HepG2 (cell line): ENCODE data around the gene RPS10. TPM values are rescaled to one million over a fixed set of nuclear protein-coding genes. Genes with fewer than 3 reads are reported as not detected.
A peak's percentile ranks its signal among the peaks of the same experiment; 100 is the strongest.

Experiments
- ATAC-seq: fragments of 200-7000 bp; cut with Tn5 transposase; 3 replicates; pipeline ENCODE4 v1.9.1; 2020; ENCODE audit warnings: mild to moderate bottlenecking, moderate library complexity
- BruUV-seq: library from RNA; stranded (reverse); fragments of 400-500 nt; replicated peaks from 2 replicates; lab custom pipeline; 2021; lab: Mats Ljungman, UMichigan
- CTCF ChIA-PET: fragments of 300-600 bp; formaldehyde crosslinking; extraction: SDS; loops from one replicate; lab custom pipeline; 2021; ENCODE audit warnings: low total read pairs, inconsistent platforms, low intra/inter-chr PET ratio; lab: Yijun Ruan, JAX
- POLR2A ChIA-PET: fragments of 350-600 bp; sonication (Branson Sonifier 250); formaldehyde crosslinking; loops from one replicate; lab custom pipeline; 2020; ENCODE audit warnings: antibody characterized with exemption, inconsistent platforms; lab: Yijun Ruan, JAX
- DNase-seq: peaks from one replicate; pipeline ENCODE4 v3.0.0-alpha.2; 2015; ENCODE audit warnings: low spot score
- FAIRE-seq: peaks from 3 replicates; lab custom pipeline; 2011; peaks lifted over from hg19 to GRCh38; lab: Jason Lieb, UNC
- H2AFZ ChIP-seq: one replicate; pipeline ENCODE4 v1.6.1; 2011; ENCODE audit warnings: low read length, inconsistent platforms
- H3K27ac ChIP-seq: fragments of 300-600 bp; 3 replicates; pipeline ENCODE4 v1.8.0; 2011; ENCODE audit warnings: mixed run types, mild to moderate bottlenecking, mixed read lengths, low read length, inconsistent platforms; ENCODE audit not compliant: insufficient read depth; ENCODE audit errors: extremely low read length
- H3K27me3 ChIP-seq, 2 experiments: fragments of 200-600 bp in 1 of 2; 2 replicates in 1 of 2; 3 replicates in 1 of 2; pipeline versions ENCODE4 v1.6.0 to v1.8.0; 2011; ENCODE audit warnings: low read length in 2 of 2, mild to moderate bottlenecking in 2 of 2, moderate library complexity in 2 of 2, inconsistent platforms in 1 of 2; ENCODE audit not compliant: insufficient read depth in 2 of 2, control insufficient read depth in 1 of 2
- H3K36me3 ChIP-seq, 2 experiments: fragments of 200-600 bp in 1 of 2; replicated peaks in 1 of 2; 2 replicates in 1 of 2; 3 replicates in 1 of 2; pipeline versions ENCODE4 v1.5.1 to v1.8.0; 2011; ENCODE audit warnings: low read length in 2 of 2, inconsistent platforms in 1 of 2; ENCODE audit not compliant: insufficient read depth in 2 of 2, control insufficient read depth in 1 of 2
- H3K4me1 ChIP-seq: 2 replicates; pipeline ENCODE4 v1.5.1; 2012; ENCODE audit warnings: low read length, inconsistent platforms; ENCODE audit not compliant: insufficient read depth
- H3K4me2 ChIP-seq: 2 replicates; pipeline ENCODE4 v1.6.0; 2011; ENCODE audit warnings: low read depth, low read length, inconsistent platforms
- H3K4me3 ChIP-seq, 3 experiments: fragments of 200-600 bp in 1 of 3; sonication (generic), shearing (Covaris generic) in 1 of 3; replicated peaks in 1 of 3; 2 replicates each; pipeline ENCODE4 v1.5.1; 2011 to 2016; ENCODE audit warnings: low read length in 3 of 3, inconsistent platforms in 2 of 3, low read depth in 2 of 3, mild to moderate bottlenecking in 2 of 3, control low read depth in 1 of 3, mixed read lengths in 1 of 3; ENCODE audit not compliant: insufficient read depth in 1 of 3
- H3K79me2 ChIP-seq: one replicate; pipeline ENCODE4 v1.6.1; 2011; ENCODE audit warnings: low read length, inconsistent platforms; ENCODE audit not compliant: insufficient read depth
- H3K9ac ChIP-seq: 2 replicates; pipeline ENCODE4 v1.6.0; 2011; ENCODE audit warnings: mild to moderate bottlenecking, low read depth, low read length, inconsistent platforms; ENCODE audit not compliant: insufficient read depth
- H3K9me3 ChIP-seq: 2 replicates; pipeline ENCODE4 v1.5.1; 2012; ENCODE audit warnings: mild to moderate bottlenecking, low read length
- H4K20me1 ChIP-seq: 2 replicates; pipeline ENCODE4 v1.6.0; 2011; ENCODE audit warnings: inconsistent platforms, mild to moderate bottlenecking, low read length, moderate library complexity; ENCODE audit not compliant: insufficient read depth
- CAMTA2 ChIP-seq: sonication (generic); formaldehyde crosslinking; IDR thresholded peaks from 2 replicates; pipeline ENCODE4 v1.4.0; 2020; ENCODE audit warnings: mild to moderate bottlenecking, missing genetic modification reagents, borderline replicate concordance
- MAF1 ChIP-seq: sonication (generic); formaldehyde crosslinking; IDR thresholded peaks from 2 replicates; pipeline ENCODE4 v1.5.0; 2020; ENCODE audit warnings: missing genetic modification reagents, borderline replicate concordance
- PHF5A ChIP-seq: IDR thresholded peaks from one replicate; pipeline ENCODE4 v1.6.1; 2018; ENCODE audit warnings: low read depth, missing genetic modification reagents; ENCODE audit not compliant: unreplicated experiment
- SKIL ChIP-seq: sonication (generic); formaldehyde crosslinking; IDR thresholded peaks from 2 replicates; pipeline ENCODE4 v1.8.0; 2022; ENCODE audit warnings: missing genetic modification reagents, mild to moderate bottlenecking, moderate library complexity, borderline replicate concordance
- ZNF891 ChIP-seq: sonication (generic); formaldehyde crosslinking; IDR thresholded peaks from 2 replicates; pipeline ENCODE4 v1.5.0; 2020; ENCODE audit warnings: mild to moderate bottlenecking, missing genetic modification reagents
- WGBS: methylation state at CpG from one replicate; pipeline ENCODE4 v1.1.6; 2017; ENCODE audit warnings: low lambda C conversion rate; 5-methylcytosine and 5-hydroxymethylcytosine counted together
- in situ Hi-C: cut with HindIII; loops from 2 replicates; pipeline ENCODE4 v1.10.0; 2017; ENCODE audit warnings: low pct_unique_long_range_greater_than_20kb; ENCODE audit not compliant: extremely low pct_ligation_motif_present
- intact Hi-C: fragments of 100-400 bp; cut with micrococcal nuclease; formaldehyde crosslinking; loops from one replicate; pipeline ENCODE4 v1.10.0; 2022; ENCODE audit not compliant: unreplicated experiment
- polyA plus RNA-seq, 8 experiments: library from polyadenylated mRNA; depleted of rRNA in 3 of 8; stranded (reverse) in 7 of 8; unstranded in 1 of 8; fragments of >200 nt; fragmentation: Illumina TruSeq in 4 of 8; extraction: Trizol in 4 of 8; gene quantifications; 2 replicates each; pipeline versions ENCODE4 v1.2.1 to v1.2.3, GENCODE V29; 2011 to 2016; ENCODE audit warnings: low read depth in 4 of 8, missing spikeins in 1 of 8, mixed read lengths in 1 of 8; ENCODE audit not compliant: insufficient read depth in 1 of 8
- total RNA-seq, 5 experiments: library from RNA; depleted of rRNA; stranded (reverse); fragments of >200 nt; fragmentation: Illumina TruSeq; extraction: Trizol; gene quantifications; 2 replicates each; pipeline ENCODE4 v1.2.3, GENCODE V29; 2016; ENCODE audit warnings: low read depth in 1 of 5

Gene RPS10
- total and polyA plus RNA-seq, 2 of the 13 experiments (the other 11 are each of a cell fraction or from before 2014, with no cell fraction given): 2,909 to 4,648 TPM

- WGBS: 31% methylated on average over 48 of the region's 67 CpGs
- no peak for TF ChIP-seq ZNF891 (CRISPR knock-in tag)
- no peak for TF ChIP-seq SKIL (CRISPR knock-in tag)
- TF ChIP-seq MAF1 (CRISPR knock-in tag): no peak
- TF ChIP-seq PHF5A (CRISPR knock-in tag): no peak
- TF ChIP-seq CAMTA2 (CRISPR knock-in tag): no peak
- Histone ChIP-seq H3K4me3 (peak within 1 kb of the TSS in 1 of 3 experiments; percentile 44; a peak in 1 of 6 replicates), H3K79me2 (no peaks in the 10 kb centered on the region), H3K27me3 (peaks cover 13 to 41% of the 10 kb centered on the region in 2 experiments; a peak in 4 of 5 replicates), H3K36me3 (no peaks in the 10 kb centered on the region), H3K4me1 (peaks cover 18% of the 10 kb centered on the region), H3K4me2 (peak within 1 kb of the TSS; percentile 57), H3K9ac (no peak within 1 kb of the TSS), H3K27ac (no peak within 1 kb of the TSS), H3K9me3 (no peaks in the 10 kb centered on the region), H4K20me1 (peaks cover 2% of the 10 kb centered on the region; the same call in 1 of the 2 replicates), H2AFZ (no peak within 1 kb of the TSS)
- DNase-seq (no peak), ATAC-seq (peak; percentile 19; the same call in 2 of the 3 replicates), FAIRE-seq (no peak)
- POLR2A ChIA-PET: no interaction called here
- intact Hi-C loops (no loop called here), in situ Hi-C loops (loop anchor here (10.0 kb wide), 1 partner anchor 139 kb away; no protein-coding TSS in a partner anchor)
- CTCF ChIA-PET: no interaction called here
- no TSS peak for BruUV-seq
These were observed 39.8 kb upstream of the RPS10 start, which contains the start of gene PACSIN1 for GRCh38 chr6:34465531-34466241. Gene PACSIN1, plus strand, starts transcription at chr6:34466076. Its CDS starts 60,230 bp downstream, at chr6:34526306.
